ENCODE measurements around the gene EXD2. TPM values are rescaled to one million over a fixed set of nuclear protein-coding genes. Genes with fewer than 3 reads are reported as not detected.

Gene EXD2
- total RNA-seq, 3 donors from 2014 or later: 20.9 to 28.6 (median 27.2) TPM

GRCh38 chr14:69241577-69241976 is 50.3 kb downstream of the EXD2 start:
- intact Hi-C loops (cut with DNase I, micrococcal nuclease): loop anchor here (10.0 kb wide), 3 partner anchors 103 to 223 kb away; no protein-coding TSS in a partner anchor
- ATAC-seq (peak; percentile 82), DNase-seq (peak in 1 of 3 donors; percentile 55)

GRCh38 chr14:69242311-69243224 is 51.3 kb downstream of the EXD2 start:
- intact Hi-C loops (cut with DNase I, micrococcal nuclease): loop anchor here (10.0 kb wide), 3 partner anchors 102 to 222 kb away; no protein-coding TSS in a partner anchor
- Histone ChIP-seq H3K4me3 (no peak overlapping the region), H3K9me3 (no peaks in the 10 kb centered on the region), H3K36me3 (ENCODE audit: low read depth) (peaks cover 4% of the 10 kb centered on the region), H3K4me1 (ENCODE audit: low read depth) (peaks cover 8% of the 10 kb centered on the region)
- ATAC-seq: peak; percentile 86
- DNase-seq: peak in 1 of 3 donors; percentile 83
- peak; percentile 49 for TF ChIP-seq CTCF (IDR thresholded peaks at IDR 0.05)

More at GRCh38 chr14:69241577-69241976, 50.3 kb downstream of the EXD2 start:
- no peak overlapping the region for H3K4me3 ChIP-seq
- peaks cover 5% of the 10 kb centered on the region for H3K36me3 ChIP-seq (ENCODE audit: low read depth)
- no peak for TF ChIP-seq CTCF (IDR thresholded peaks at IDR 0.05)
- H3K9me3 ChIP-seq: no peaks in the 10 kb centered on the region
- H3K4me1 ChIP-seq (ENCODE audit: low read depth): peaks cover 8% of the 10 kb centered on the region

- intact Hi-C loops (cut with DNase I, micrococcal nuclease): loop anchor here (10.0 kb wide), 3 partner anchors 100 to 220 kb away; no protein-coding TSS in a partner anchor
- Histone ChIP-seq H3K36me3 (ENCODE audit: low read depth) (no peaks in the 10 kb centered on the region), H3K4me3 (no peak overlapping the region), H3K9me3 (no peaks in the 10 kb centered on the region), H3K4me1 (ENCODE audit: low read depth) (peaks cover 8% of the 10 kb centered on the region)
- ATAC-seq: no peak
- no peak for DNase-seq
- TF ChIP-seq CTCF (IDR thresholded peaks at IDR 0.05): no peak
Observed at GRCh38 chr14:69244946-69245345, 53.6 kb downstream of the EXD2 start.

- intact Hi-C loops (cut with DNase I, micrococcal nuclease): loop anchor here (10.0 kb wide), 3 partner anchors 98 to 218 kb away; no protein-coding TSS in a partner anchor
Observed at GRCh38 chr14:69246331-69246730, 55.0 kb downstream of the EXD2 start.

More at GRCh38 chr14:69246331-69246730, 55.0 kb downstream of the EXD2 start:
- no peak for DNase-seq
- TF ChIP-seq CTCF (IDR thresholded peaks at IDR 0.05): no peak
- Histone ChIP-seq H3K4me3 (no peak overlapping the region), H3K9me3 (no peaks in the 10 kb centered on the region), H3K36me3 (ENCODE audit: low read depth) (no peaks in the 10 kb centered on the region), H3K4me1 (ENCODE audit: low read depth) (peaks cover 5% of the 10 kb centered on the region)
- no peak for ATAC-seq

All from mucosa of descending colon (tissue), 3 donors.